IMR-90 (cell line): Measurements from ENCODE around the gene SLC46A3. TPM values are rescaled to one million over a fixed set of nuclear protein-coding genes. Genes with fewer than 3 reads are reported as not detected.

Source experiments
- ATAC-seq: fragments of 200-7000 bp; cut with Tn5 transposase; 2 replicates; pipeline ENCODE4 v1.9.1; 2020; ENCODE audit warnings: low read depth, mild to moderate bottlenecking, moderate library complexity
- BruUV-seq: library from RNA; stranded (reverse); fragments of 400-500 nt; replicated peaks from 2 replicates; lab custom pipeline; 2021; lab: Mats Ljungman, UMichigan
- CTCF ChIA-PET: fragments of 300-600 bp; formaldehyde crosslinking; extraction: SDS; loops from one replicate; lab custom pipeline; 2021; ENCODE audit warnings: antibody characterized with exemption; lab: Yijun Ruan, JAX
- POLR2A ChIA-PET: fragments of 300-600 bp; sonication (Branson Sonifier 250); formaldehyde crosslinking; loops from one replicate; lab custom pipeline; 2022; ENCODE audit warnings: antibody characterized with exemption; ENCODE audit not compliant: unreplicated experiment; lab: Charles Lee
- DNase-seq: peaks from one replicate; pipeline ENCODE4 v3.0.0; 2013
- H2AFZ ChIP-seq: replicated peaks from 2 replicates; pipeline ENCODE3; 2013; ENCODE audit warnings: low read length, mild to moderate bottlenecking; ENCODE audit not compliant: poor library complexity
- H2AK5ac ChIP-seq: 2 replicates; pipeline ENCODE4 v1.6.1; 2013; ENCODE audit warnings: low read depth, low read length, inconsistent platforms
- H2AK9ac ChIP-seq: replicated peaks from 2 replicates; pipeline ENCODE3; 2013; ENCODE audit warnings: mild to moderate bottlenecking, low read depth, low read length, moderate library complexity; ENCODE audit not compliant: poor library complexity
- H2BK120ac ChIP-seq: 2 replicates; pipeline ENCODE4 v1.6.1; 2013; ENCODE audit warnings: low read depth, low read length, inconsistent platforms
- H2BK15ac ChIP-seq: 3 replicates; pipeline ENCODE4 v1.6.1; 2013; ENCODE audit warnings: low read depth, low read length, inconsistent platforms
- H2BK20ac ChIP-seq: 2 replicates; pipeline ENCODE4 v1.6.1; 2013; ENCODE audit warnings: low read depth, mild to moderate bottlenecking, inconsistent platforms, low read length, moderate library complexity
- H2BK5ac ChIP-seq: 2 replicates; pipeline ENCODE4 v1.6.1; 2013; ENCODE audit warnings: mild to moderate bottlenecking, low read depth, low read length, inconsistent platforms; ENCODE audit not compliant: poor library complexity, severe bottlenecking
- H3K14ac ChIP-seq: replicated peaks from 2 replicates; pipeline ENCODE4 v1.6.1; 2013; ENCODE audit warnings: low read depth, low read length, inconsistent platforms
- H3K18ac ChIP-seq: 2 replicates; pipeline ENCODE4 v1.6.1; 2013; ENCODE audit warnings: low read depth, low read length, control low read depth
- H3K23ac ChIP-seq: 2 replicates; pipeline ENCODE4 v1.6.1; 2013; ENCODE audit warnings: low read depth, low read length, inconsistent platforms
- H3K27ac ChIP-seq: 2 replicates; pipeline ENCODE4 v1.5.1; 2013; ENCODE audit warnings: mild to moderate bottlenecking, control low read depth, low read length; ENCODE audit not compliant: insufficient read depth
- H3K27me3 ChIP-seq: 2 replicates; pipeline ENCODE4 v1.6.1; 2013; ENCODE audit warnings: low read length; ENCODE audit not compliant: control insufficient read depth, insufficient read depth
- H3K36me3 ChIP-seq: 2 replicates; pipeline ENCODE4 v1.6.1; 2013; ENCODE audit warnings: low read length, mixed read lengths; ENCODE audit not compliant: control insufficient read depth, insufficient read depth
- H3K4ac ChIP-seq: 2 replicates; pipeline ENCODE4 v1.6.1; 2013; ENCODE audit warnings: low read depth, low read length, inconsistent platforms
- H3K4me1 ChIP-seq: 2 replicates; pipeline ENCODE4 v1.6.1; 2013; ENCODE audit warnings: low read length, mixed read lengths; ENCODE audit not compliant: control insufficient read depth, insufficient read depth
- H3K4me2 ChIP-seq: 2 replicates; pipeline ENCODE4 v1.6.1; 2013; ENCODE audit warnings: low read depth, mild to moderate bottlenecking, control low read depth, low read length, moderate library complexity
- H3K4me3 ChIP-seq: 2 replicates; pipeline ENCODE4 v1.5.1; 2013; ENCODE audit warnings: low read depth, mild to moderate bottlenecking, control low read depth, low read length, moderate library complexity; ENCODE audit not compliant: insufficient read depth
- H3K56ac ChIP-seq: 2 replicates; pipeline ENCODE4 v1.6.1; 2013; ENCODE audit warnings: low read length, inconsistent platforms; ENCODE audit not compliant: insufficient read depth; ENCODE audit errors: extremely low read depth
- H3K79me1 ChIP-seq, 2 experiments: 2 replicates each; pipeline ENCODE4 v1.6.1; 2013; ENCODE audit warnings: low read length in 2 of 2, inconsistent platforms in 1 of 2, low read depth in 1 of 2
- H3K9ac ChIP-seq: 2 replicates; pipeline ENCODE4 v1.6.1; 2013; ENCODE audit warnings: low read depth, low read length, control low read depth
- H3K9me1 ChIP-seq: 2 replicates; pipeline ENCODE4 v1.6.1; 2013; ENCODE audit warnings: low read length, inconsistent platforms; ENCODE audit not compliant: insufficient read depth
- H3K9me3 ChIP-seq: 2 replicates; pipeline ENCODE4 v1.6.1; 2013; ENCODE audit warnings: low read length; ENCODE audit not compliant: control insufficient read depth, insufficient read depth
- H4K20me1 ChIP-seq: 2 replicates; pipeline ENCODE4 v1.6.1; 2013; ENCODE audit warnings: low read length, inconsistent platforms; ENCODE audit not compliant: insufficient read depth
- H4K5ac ChIP-seq: 2 replicates; pipeline ENCODE4 v1.6.1; 2013; ENCODE audit warnings: mild to moderate bottlenecking, low read depth, low read length, control low read depth
- H4K8ac ChIP-seq, 2 experiments: 2 replicates each; pipeline ENCODE4 v1.6.1; 2013; ENCODE audit warnings: low read depth in 2 of 2, low read length in 2 of 2, control low read depth in 1 of 2, inconsistent platforms in 1 of 2
- H4K91ac ChIP-seq: 2 replicates; pipeline ENCODE4 v1.6.1; 2013; ENCODE audit warnings: low read depth, low read length, inconsistent platforms; ENCODE audit not compliant: insufficient read depth
- CEBPB ChIP-seq: IDR thresholded peaks from 2 replicates; pipeline ENCODE4 v1.6.1; 2012; ENCODE audit warnings: low read depth, low read length, improper control_type of control experiment
- CHD1 ChIP-seq: IDR thresholded peaks from 2 replicates; pipeline ENCODE4 v1.6.1; 2012; ENCODE audit warnings: low read depth, low read length, improper control_type of control experiment
- ELK1 ChIP-seq: fragments of 150-350 bp; IDR thresholded peaks from 2 replicates; pipeline ENCODE4 v1.6.1; 2016; ENCODE audit warnings: low read depth, mild to moderate bottlenecking, low read length, moderate library complexity, borderline replicate concordance
- MAZ ChIP-seq: IDR thresholded peaks from 2 replicates; pipeline ENCODE4 v1.6.1; 2012; ENCODE audit warnings: low read depth, mild to moderate bottlenecking, low read length, improper control_type of control experiment, moderate library complexity, borderline replicate concordance
- MXI1 ChIP-seq: IDR thresholded peaks from 2 replicates; pipeline ENCODE4 v1.6.1; 2012; ENCODE audit warnings: low read depth, mild to moderate bottlenecking, low read length, moderate library complexity, borderline replicate concordance
- NFE2L2 ChIP-seq: fragments of 150-350 bp; IDR thresholded peaks from 2 replicates; pipeline ENCODE4 v1.6.1; 2016; ENCODE audit warnings: low read depth, mild to moderate bottlenecking, low read length
- RAD21 ChIP-seq: IDR thresholded peaks from 2 replicates; pipeline ENCODE4 v1.6.1; 2012; ENCODE audit warnings: low read length, improper control_type of control experiment
- RFX5 ChIP-seq: IDR thresholded peaks from 2 replicates; pipeline ENCODE4 v1.8.0; 2012; ENCODE audit warnings: low read depth, mild to moderate bottlenecking, low read length, moderate library complexity
- USF2 ChIP-seq: fragments of 150-350 bp; IDR thresholded peaks from 2 replicates; pipeline ENCODE4 v1.6.1; 2017; ENCODE audit warnings: mild to moderate bottlenecking, antibody characterized with exemption, low read length, low read depth
- dilution Hi-C: fragments of 300-500 bp; cut with HindIII; formaldehyde crosslinking; loops from one replicate; pipeline ENCODE4 v1.14.3; 2018; ENCODE audit warnings: low sequenced_read_pairs; ENCODE audit not compliant: unreplicated experiment
- in situ Hi-C: fragments of 300-500 bp; cut with MboI; formaldehyde crosslinking; loops from 3 replicates; pipeline ENCODE4 v1.14.3; 2019; ENCODE audit warnings: low sequenced_read_pairs, inconsistent platforms, mixed read lengths
- intact Hi-C: fragments of 100-400 bp; cut with micrococcal nuclease; formaldehyde crosslinking; loops from 2 replicates; pipeline ENCODE4 v1.10.0; 2022
- polyA plus RNA-seq, 3 experiments: library from polyadenylated mRNA; depleted of rRNA; stranded (reverse); fragments of >200 nt; gene quantifications; 2 replicates each; pipeline ENCODE4 v1.2.3, GENCODE V29; 2012; ENCODE audit warnings: low replicate concordance in 1 of 3
- total RNA-seq: library from RNA; depleted of rRNA; stranded (reverse); fragments of >200 nt; gene quantifications from 2 replicates; pipeline ENCODE4 v1.2.3, GENCODE V29; 2012

The SLC46A3 gene
- total and polyA plus RNA-seq, 2 of the 4 experiments (the other 2 are of a cell fraction), result 0.54 to 0.89 TPM

- dilution Hi-C loops (no loop called here), in situ Hi-C loops (no loop called here), intact Hi-C loops (no loop called here)
- H3K23ac ChIP-seq, result no peak overlapping the region
- H3K14ac ChIP-seq, result no peak overlapping the region
- H3K4me2 ChIP-seq, result no peak overlapping the region
- no peak overlapping the region for H2AFZ ChIP-seq
- H2BK5ac ChIP-seq, result no peak overlapping the region
- no peak for TF ChIP-seq USF2
- no peak for TF ChIP-seq CEBPB
- no peak for TF ChIP-seq MXI1
- no peak for TF ChIP-seq RFX5
- no peak for TF ChIP-seq RAD21
- no peak for TF ChIP-seq ELK1
- TF ChIP-seq CHD1, result no peak
- TF ChIP-seq NFE2L2, result no peak
- no peak for TF ChIP-seq MAZ
- DNase-seq, result no peak
- H3K4me1 ChIP-seq, result peaks cover 5% of the 10 kb centered on the region
- BruUV-seq, result no TSS peak
- no peaks in the 10 kb centered on the region for H3K36me3 ChIP-seq
- H3K79me1 ChIP-seq, result no peaks in the 10 kb centered on the region
- no peaks in the 10 kb centered on the region for H3K9me1 ChIP-seq
- H3K9ac ChIP-seq, result no peak overlapping the region
- no peak overlapping the region for H3K56ac ChIP-seq
- no peaks in the 10 kb centered on the region for H3K9me3 ChIP-seq
- no peak overlapping the region for H2BK120ac ChIP-seq
- ChIA-PET CTCF (no interaction called here), POLR2A (no interaction called here)
- H2AK5ac ChIP-seq, result no peak overlapping the region
- no peak overlapping the region for H2BK15ac ChIP-seq
- H4K91ac ChIP-seq, result no peak overlapping the region
- H4K8ac ChIP-seq, result no peak overlapping the region
- no peak overlapping the region for H4K5ac ChIP-seq
- H4K20me1 ChIP-seq, result no peaks in the 10 kb centered on the region
- H3K4me3 ChIP-seq, result no peak overlapping the region
- no peaks in the 10 kb centered on the region; the same call in 1 of the 2 replicates for H3K27me3 ChIP-seq
- H3K18ac ChIP-seq, result no peak overlapping the region
- no peak overlapping the region for H3K27ac ChIP-seq
- H3K4ac ChIP-seq, result no peak overlapping the region
- no peak overlapping the region for H2AK9ac ChIP-seq
- ATAC-seq, result no peak
- no peak overlapping the region for H2BK20ac ChIP-seq
These were observed 13.9 kb downstream of the SLC46A3 start for GRCh38 chr13:28704919-28705318.
